Activated B cell treated with CpG ODN at 0.5 μM for 24 hours (primary cell): ENCODE results near the gene AKR1D1. TPM values are rescaled to one million over a fixed set of nuclear protein-coding genes. Genes with fewer than 3 reads are reported as not detected.

ENCODE experiments used
- ATAC-seq: fragments of 200-7000 bp; cut with Tn5 transposase; one replicate; pipeline ENCODE4 v1.10.0; 2021; ENCODE audit warnings: low read depth, mild to moderate bottlenecking, moderate library complexity
- CTCF ChIA-PET: fragments of 350-600 bp; sonication (Branson Sonifier 250); formaldehyde crosslinking; loops from one replicate; lab custom pipeline; 2021; ENCODE audit warnings: antibody characterized with exemption; lab: Charles Lee
- POLR2A ChIA-PET: fragments of 350-600 bp; sonication (Branson Sonifier 250); formaldehyde crosslinking; loops from one replicate; lab custom pipeline; 2021; ENCODE audit warnings: antibody characterized with exemption; lab: Charles Lee
- DNase-seq: peaks from one replicate; pipeline ENCODE4 v3.0.0; 2022
- H3K27ac Mint-ChIP-seq: one replicate; pipeline ENCODE4 v1.8.0; 2020; ENCODE audit warnings: mixed read lengths
- H3K27me3 Mint-ChIP-seq: one replicate; pipeline ENCODE4 v1.8.0; 2021; ENCODE audit warnings: mixed read lengths
- H3K36me3 Mint-ChIP-seq: one replicate; pipeline ENCODE4 v1.8.0; 2021; ENCODE audit warnings: low read depth, mixed read lengths
- H3K4me1 Mint-ChIP-seq: one replicate; pipeline ENCODE4 v1.8.0; 2021; ENCODE audit warnings: mixed read lengths
- H3K4me3 Mint-ChIP-seq: one replicate; pipeline ENCODE4 v1.8.0; 2020; ENCODE audit warnings: mild to moderate bottlenecking, mixed read lengths
- H3K9me3 Mint-ChIP-seq: one replicate; pipeline ENCODE4 v1.8.0; 2020; ENCODE audit warnings: mixed read lengths
- CTCF ChIP-seq: fragments of 200-600 bp; IDR thresholded peaks from one replicate; pipeline ENCODE4 v1.8.0; 2022; ENCODE audit warnings: antibody characterized with exemption, mild to moderate bottlenecking
- intact Hi-C: fragments of 100-400 bp; cut with micrococcal nuclease; formaldehyde crosslinking; loops from one replicate; pipeline ENCODE4 v1.15.1; 2024
- total RNA-seq: library from RNA; stranded (reverse); gene quantifications from 2 replicates; pipeline ENCODE4 v1.2.3, GENCODE V29; 2022

The AKR1D1 gene
- total RNA-seq, 1 donor from 2014 or later = not detected

GRCh38 chr7:138154661-138155060, 78.4 kb downstream of the AKR1D1 start:
- H3K27me3 Mint-ChIP-seq = no peaks in the 10 kb centered on the region
- no peaks in the 10 kb centered on the region for H3K9me3 Mint-ChIP-seq
- H3K27ac Mint-ChIP-seq = no peak overlapping the region
- no peaks in the 10 kb centered on the region for H3K36me3 Mint-ChIP-seq
- DNase-seq (no peak), ATAC-seq (no peak)
- no peak for TF ChIP-seq CTCF
- H3K4me1 Mint-ChIP-seq = no peaks in the 10 kb centered on the region
- no peak overlapping the region for H3K4me3 Mint-ChIP-seq
- ChIA-PET POLR2A (no interaction called here), CTCF (no interaction called here)
- intact Hi-C loops = no loop called here

GRCh38 chr7:138157702-138158101, 81.4 kb downstream of the AKR1D1 start:
- ChIA-PET CTCF (no interaction called here), POLR2A (no interaction called here)
- Mint-ChIP-seq H3K27ac (no peak overlapping the region), H3K27me3 (no peaks in the 10 kb centered on the region), H3K9me3 (no peaks in the 10 kb centered on the region), H3K36me3 (no peaks in the 10 kb centered on the region), H3K4me3 (no peak overlapping the region), H3K4me1 (no peaks in the 10 kb centered on the region)
- ATAC-seq = no peak
- TF ChIP-seq CTCF = no peak
- no peak for DNase-seq
- intact Hi-C loops = no loop called here

- H3K4me1 Mint-ChIP-seq = no peaks in the 10 kb centered on the region
- intact Hi-C loops = no loop called here
- H3K4me3 Mint-ChIP-seq = no peak overlapping the region
- POLR2A ChIA-PET = no interaction called here
- no peaks in the 10 kb centered on the region for H3K9me3 Mint-ChIP-seq
- DNase-seq (no peak), ATAC-seq (no peak)
- no peak overlapping the region for H3K27ac Mint-ChIP-seq
- no peak for TF ChIP-seq CTCF
- no peaks in the 10 kb centered on the region for H3K36me3 Mint-ChIP-seq
- CTCF ChIA-PET = interaction anchor here (3.1 kb wide), 1 partner anchor 580 kb away, joined by 34 read pairs; no protein-coding TSS in a partner anchor
- H3K27me3 Mint-ChIP-seq = no peaks in the 10 kb centered on the region
Observed at GRCh38 chr7:138158739-138159528, 82.7 kb downstream of the AKR1D1 start.

- ChIA-PET CTCF (interaction anchor here (0.6 to 3.1 kb wide), 4 partner anchors 9 to 577 kb away, joined by 4 to 34 read pairs (median 4); no protein-coding TSS in a partner anchor), POLR2A (interaction anchor here (0.7 kb wide), 1 partner anchor 146 kb away, joined by 3 read pairs; no protein-coding TSS in a partner anchor)
- H3K9me3 Mint-ChIP-seq = peaks cover 11% of the 10 kb centered on the region
- H3K4me3 Mint-ChIP-seq = no peak overlapping the region
- H3K27me3 Mint-ChIP-seq = no peaks in the 10 kb centered on the region
- no peak for TF ChIP-seq CTCF
- no peaks in the 10 kb centered on the region for H3K4me1 Mint-ChIP-seq
- no peak overlapping the region for H3K27ac Mint-ChIP-seq
- intact Hi-C loops = loop anchor here (1.0 to 2.0 kb wide), 2 partner anchors 258 to 913 kb away; no protein-coding TSS in a partner anchor
- DNase-seq = no peak
- no peaks in the 10 kb centered on the region for H3K36me3 Mint-ChIP-seq
- peak; percentile 99 for ATAC-seq
Observed at GRCh38 chr7:138161600-138162081, 85.4 kb downstream of the AKR1D1 start.

- POLR2A ChIA-PET = no interaction called here
- intact Hi-C loops = no loop called here
- peaks cover 11% of the 10 kb centered on the region for H3K9me3 Mint-ChIP-seq
- CTCF ChIA-PET = interaction anchor here (0.6 to 3.1 kb wide), 3 partner anchors 9 to 576 kb away, joined by 4 to 34 read pairs (median 4); no protein-coding TSS in a partner anchor
- no peak overlapping the region for H3K27ac Mint-ChIP-seq
- no peaks in the 10 kb centered on the region for H3K4me1 Mint-ChIP-seq
- H3K4me3 Mint-ChIP-seq = no peak overlapping the region
- DNase-seq = no peak
- TF ChIP-seq CTCF = no peak
- H3K27me3 Mint-ChIP-seq = no peaks in the 10 kb centered on the region
- ATAC-seq = no peak
- H3K36me3 Mint-ChIP-seq = no peaks in the 10 kb centered on the region
Observed at GRCh38 chr7:138162236-138162635, 86.0 kb downstream of the AKR1D1 start.
